ENCODE results near the gene GNG2.

The GNG2 gene

DNA sequence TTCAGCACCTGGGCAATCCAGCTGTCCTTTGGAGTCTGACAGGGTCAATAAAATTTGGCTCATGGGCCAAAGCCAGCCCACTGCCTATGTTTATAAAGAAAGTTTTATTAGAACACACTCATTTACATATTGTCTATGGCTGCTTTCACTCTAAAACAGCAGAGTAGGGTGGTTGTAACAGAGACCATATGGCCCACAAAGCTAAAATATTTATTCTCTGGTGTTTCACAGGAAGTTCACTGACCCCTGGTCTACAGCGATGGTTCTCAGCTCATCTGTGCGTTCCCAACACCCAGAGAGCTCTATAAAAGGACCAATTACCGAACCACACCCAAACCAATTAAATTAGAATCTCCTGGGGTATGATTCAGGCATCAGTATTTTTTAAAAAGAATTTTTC, 91.2 kb downstream of the GNG2 start:
- DNase-seq, result no peak

GRCh38 chr14:51954031-51954430, 93.6 kb downstream of the GNG2 start:
- no peak for DNase-seq

- DNase-seq, result no peak
These were observed 94.2 kb downstream of the GNG2 start for GRCh38 chr14:51954657-51955056.

DNA sequence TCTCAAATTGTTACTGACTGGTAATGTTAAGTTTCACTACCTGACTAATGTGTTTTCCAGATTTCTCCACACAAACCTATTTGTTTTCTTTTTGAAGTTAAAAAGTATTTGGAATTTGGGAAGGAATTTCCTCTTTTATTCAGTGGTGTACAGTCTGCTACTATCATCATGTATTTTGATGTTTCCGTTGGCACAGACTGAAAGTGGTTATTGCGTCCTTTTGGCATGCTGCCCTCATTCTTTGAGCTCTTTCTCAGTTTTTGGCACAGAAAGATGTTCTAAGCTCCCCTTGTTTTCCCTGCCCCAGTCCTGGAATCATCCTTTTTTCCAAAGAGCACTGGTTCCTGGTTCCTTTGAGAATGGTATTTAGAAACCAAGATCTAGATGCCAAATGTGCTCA, 97.5 kb downstream of the GNG2 start:
- no peak for DNase-seq

- no peak for DNase-seq
These were observed 99.5 kb downstream of the GNG2 start for GRCh38 chr14:51959928-51960327.

DNA sequence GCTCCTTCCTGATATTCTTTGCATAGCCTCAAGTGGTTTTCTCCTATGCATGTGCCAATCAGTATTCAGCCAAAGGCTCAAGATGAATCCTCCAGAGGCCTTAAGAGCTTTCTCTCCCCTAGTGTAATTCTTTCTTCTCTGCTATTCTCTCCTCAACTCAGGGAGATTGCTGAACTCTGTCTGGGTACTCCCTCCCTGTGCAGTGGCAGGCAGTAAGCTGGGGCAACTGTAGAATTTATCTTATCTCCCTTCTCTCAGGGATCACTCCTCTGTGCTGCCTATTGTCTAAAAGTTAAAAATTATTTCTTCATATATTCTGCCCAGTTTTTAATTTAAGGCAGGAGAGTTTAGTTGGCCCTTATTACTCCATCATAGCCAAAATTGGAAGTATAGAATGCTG, 100.5 kb downstream of the GNG2 start:
- no peak for DNase-seq

DNA sequence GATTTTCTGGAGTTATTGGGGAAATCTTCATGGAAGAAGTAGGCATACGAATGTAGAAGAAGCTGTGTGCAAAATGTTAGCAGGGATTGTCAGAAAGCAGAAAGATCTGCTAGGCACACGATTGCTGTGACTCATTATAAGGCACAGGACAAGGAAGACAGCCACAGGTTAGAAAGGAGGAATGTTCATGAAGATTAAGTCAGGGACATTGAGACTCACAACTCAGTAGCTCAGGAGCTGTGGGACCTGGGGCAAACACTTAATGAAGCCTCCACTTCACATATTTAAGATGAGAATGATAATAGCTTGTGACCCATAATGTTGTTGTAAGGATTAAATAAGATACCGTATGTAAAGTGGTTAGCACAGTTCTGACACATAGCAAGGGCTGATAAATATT, 102.3 kb downstream of the GNG2 start:
- no peak for DNase-seq

- no peak for DNase-seq
These were observed 102.9 kb downstream of the GNG2 start for GRCh38 chr14:51963286-51963685.

- no peak for DNase-seq
These were observed 107.1 kb downstream of the GNG2 start for GRCh38 chr14:51967521-51967920.

DNA sequence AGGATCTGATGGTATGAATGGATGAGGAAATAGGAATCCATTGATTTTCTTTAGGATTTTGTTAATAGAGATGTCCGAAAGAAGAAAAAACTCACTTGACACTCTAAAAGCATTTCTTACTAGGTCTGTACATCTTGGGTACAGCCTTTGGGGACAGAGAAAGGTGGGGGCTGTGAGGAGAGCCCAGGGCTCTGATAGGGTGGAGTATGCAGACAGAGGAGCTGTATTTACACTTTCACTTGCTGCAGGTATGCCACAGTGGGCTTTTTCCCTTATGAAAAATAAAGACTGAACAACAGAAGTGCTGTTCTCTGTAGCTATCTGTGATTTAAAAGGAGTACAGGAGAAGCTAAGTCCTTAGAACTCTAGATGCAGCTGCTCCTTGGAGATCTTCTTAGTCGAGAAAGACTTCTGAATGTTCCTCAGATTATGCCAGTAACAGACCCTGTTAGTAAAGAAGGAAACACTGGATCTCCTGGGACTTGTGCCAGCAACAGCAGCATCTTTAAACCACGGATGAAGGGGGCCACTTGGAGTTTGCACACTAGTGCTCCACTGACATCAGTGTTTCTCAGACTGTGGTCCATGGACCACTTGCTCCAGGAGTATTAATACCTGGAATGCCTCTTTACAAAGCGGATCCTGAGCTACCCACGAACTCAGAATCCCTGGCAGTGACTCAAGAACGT, 109.6 kb downstream of the GNG2 start:
- DNase-seq, result no peak

GRCh38 chr14:51972566-51972965, 112.2 kb downstream of the GNG2 start:
- DNase-seq, result no peak

GRCh38 chr14:51977075-51977474, 116.7 kb downstream of the GNG2 start:
- no peak for DNase-seq

GRCh38 chr14:51978681-51979085, 118.3 kb downstream of the GNG2 start:
- DNase-seq, result no peak

GRCh38 chr14:51979088-51979709, 118.8 kb downstream of the GNG2 start:
- DNase-seq, result peak; percentile 4

DNA sequence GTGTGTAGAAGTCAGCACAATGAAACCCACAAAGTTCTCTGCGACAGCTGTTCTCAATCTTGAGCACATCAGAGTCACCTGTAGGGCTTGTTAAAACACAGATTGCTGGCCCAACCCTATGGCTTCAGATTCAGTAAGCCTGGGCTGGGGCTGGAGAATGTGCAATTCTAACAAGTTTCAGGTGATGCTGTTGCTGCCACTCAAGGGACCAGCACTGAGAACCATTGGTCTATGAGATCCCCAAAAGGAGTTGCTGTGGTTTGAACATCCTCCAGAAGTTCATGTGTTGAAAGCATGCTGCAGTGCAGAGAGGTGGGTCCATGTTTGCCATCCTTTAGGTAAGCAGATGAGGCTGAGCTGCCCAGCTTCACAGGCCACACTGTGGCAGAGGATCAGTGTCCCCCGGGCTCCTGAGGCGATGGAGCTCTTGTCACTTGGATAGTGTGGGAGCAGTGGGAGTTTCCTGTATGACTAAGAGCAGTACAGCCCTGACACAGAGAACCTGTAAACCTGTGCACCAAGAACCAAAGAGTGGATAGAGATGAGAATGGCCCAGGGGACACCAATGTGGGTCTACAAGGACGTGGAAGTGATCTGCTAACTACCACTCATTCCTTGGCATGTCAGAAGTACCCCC, 120.9 kb downstream of the GNG2 start:
- DNase-seq, result no peak

GRCh38 chr14:51988221-51988620, 127.8 kb downstream of the GNG2 start:
- DNase-seq, result no peak

DNA sequence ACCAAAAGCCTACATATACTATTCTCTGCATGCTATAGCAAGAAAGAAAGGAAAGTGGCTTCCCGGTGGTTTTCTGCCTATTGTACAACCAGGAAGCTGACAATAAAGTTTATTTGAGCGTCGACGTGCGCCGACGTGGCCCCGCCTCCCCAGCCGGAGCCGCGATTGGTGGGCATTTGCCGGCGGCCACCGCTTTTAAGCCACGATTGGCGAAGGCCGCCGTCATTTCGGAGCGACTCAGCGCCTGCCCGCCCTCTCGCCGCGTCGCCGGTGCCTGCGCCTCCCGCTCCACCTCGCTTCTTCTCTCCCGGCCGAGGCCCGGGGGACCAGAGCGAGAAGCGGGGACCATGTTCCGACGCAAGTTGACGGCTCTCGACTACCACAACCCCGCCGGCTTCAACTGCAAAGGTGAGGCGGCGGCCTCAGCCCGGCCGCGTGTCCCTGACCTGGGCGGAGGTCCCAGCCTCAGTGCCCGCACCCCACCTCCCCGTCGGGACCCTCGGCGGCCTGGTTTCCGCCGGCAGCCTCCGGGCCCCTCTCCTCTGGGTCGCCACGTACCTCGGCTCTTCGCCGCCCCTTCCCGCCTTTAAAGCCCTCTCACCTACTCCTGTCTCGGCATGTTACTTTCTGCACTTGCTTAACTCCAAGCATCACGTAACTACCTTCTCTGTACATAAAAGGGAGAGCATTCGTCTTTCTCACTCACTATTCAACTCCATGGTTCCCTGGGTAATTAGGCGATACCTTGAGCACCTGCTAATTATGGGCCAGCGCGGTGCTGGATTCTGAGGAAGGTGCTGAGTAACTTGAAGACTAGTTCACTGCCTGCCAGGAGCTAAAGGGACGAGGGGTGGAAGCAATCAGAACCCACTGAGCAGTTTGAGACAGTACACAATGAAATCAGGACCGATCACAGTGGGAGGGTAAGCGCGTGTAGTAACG, 129.2 kb downstream of the GNG2 start, which contains the start of gene RTRAF:
TSS of gene RTRAF (plus strand) at position 254 of the 942 bp plus-strand sequence. CDS start at position 348, 94 bp downstream.
- peak; percentile 89 for DNase-seq

- DNase-seq, result no peak
These were observed 130.1 kb downstream of the GNG2 start for GRCh38 chr14:51990488-51990887.

GRCh38 chr14:51993285-51993920, 133.0 kb downstream of the GNG2 start:
- no peak for DNase-seq

GRCh38 chr14:51996148-51996746, 135.8 kb downstream of the GNG2 start:
- DNase-seq, result no peak

GRCh38 chr14:51998348-51998747, 137.9 kb downstream of the GNG2 start:
- no peak for DNase-seq

GRCh38 chr14:51999084-51999483, 138.7 kb downstream of the GNG2 start:
- no peak for DNase-seq
